Measurements from ENCODE around the gene SEMA3A.

The SEMA3A gene

GRCh38 chr7:84111842-84112241, 82.7 kb downstream of the SEMA3A start:
- no peak for DNase-seq (ENCODE audit: low read depth, low spot score)

- DNase-seq (ENCODE audit: low read depth, low spot score) = no peak
These were observed 84.2 kb downstream of the SEMA3A start for GRCh38 chr7:84110400-84110799.

- DNase-seq (ENCODE audit: low read depth, low spot score) = no peak
These were observed 85.8 kb downstream of the SEMA3A start for GRCh38 chr7:84108787-84109186.

- no peak for DNase-seq (ENCODE audit: low read depth, low spot score)
These were observed 86.5 kb downstream of the SEMA3A start for GRCh38 chr7:84108119-84108518.

- DNase-seq (ENCODE audit: low read depth, low spot score) = no peak
These were observed 87.3 kb downstream of the SEMA3A start for GRCh38 chr7:84107259-84107658.

GRCh38 chr7:84106291-84106690, 88.3 kb downstream of the SEMA3A start:
- DNase-seq (ENCODE audit: low read depth, low spot score) = no peak

- DNase-seq (ENCODE audit: low read depth, low spot score) = no peak
These were observed 89.0 kb downstream of the SEMA3A start for GRCh38 chr7:84105586-84105985.

- DNase-seq (ENCODE audit: low read depth, low spot score) = no peak
These were observed 89.8 kb downstream of the SEMA3A start for GRCh38 chr7:84104826-84105225.

GRCh38 chr7:84102213-84102612, 92.4 kb downstream of the SEMA3A start:
- DNase-seq (ENCODE audit: low read depth, low spot score) = no peak

- DNase-seq (ENCODE audit: low read depth, low spot score) = no peak
These were observed 93.7 kb downstream of the SEMA3A start for GRCh38 chr7:84100866-84101265.

- DNase-seq (ENCODE audit: low read depth, low spot score) = no peak
These were observed 98.6 kb downstream of the SEMA3A start for GRCh38 chr7:84095971-84096370.

- no peak for DNase-seq (ENCODE audit: low read depth, low spot score)
These were observed 102.4 kb downstream of the SEMA3A start for GRCh38 chr7:84092207-84092606.

- no peak for DNase-seq (ENCODE audit: low read depth, low spot score)
These were observed 103.3 kb downstream of the SEMA3A start for GRCh38 chr7:84091318-84091717.

- no peak for DNase-seq (ENCODE audit: low read depth, low spot score)
These were observed 105.8 kb downstream of the SEMA3A start for GRCh38 chr7:84088802-84089201.

GRCh38 chr7:84085998-84086397, 108.6 kb downstream of the SEMA3A start:
- no peak for DNase-seq (ENCODE audit: low read depth, low spot score)

- no peak for DNase-seq (ENCODE audit: low read depth, low spot score)
These were observed 109.4 kb downstream of the SEMA3A start for GRCh38 chr7:84085147-84085546.

GRCh38 chr7:84083846-84084245, 110.7 kb downstream of the SEMA3A start:
- no peak for DNase-seq (ENCODE audit: low read depth, low spot score)

- DNase-seq (ENCODE audit: low read depth, low spot score) = no peak
These were observed 112.5 kb downstream of the SEMA3A start for GRCh38 chr7:84081973-84082522.

GRCh38 chr7:84077336-84077735, 117.3 kb downstream of the SEMA3A start:
- DNase-seq (ENCODE audit: low read depth, low spot score) = no peak

GRCh38 chr7:84076219-84076618, 118.4 kb downstream of the SEMA3A start:
- no peak for DNase-seq (ENCODE audit: low read depth, low spot score)

GRCh38 chr7:84073186-84073875, 121.3 kb downstream of the SEMA3A start:
- no peak for DNase-seq (ENCODE audit: low read depth, low spot score)

- no peak for DNase-seq (ENCODE audit: low read depth, low spot score)
These were observed 123.8 kb downstream of the SEMA3A start for GRCh38 chr7:84070770-84071169.

GRCh38 chr7:84069999-84070500, 124.5 kb downstream of the SEMA3A start:
- no peak for DNase-seq (ENCODE audit: low read depth, low spot score)
